Vagina (tissue), 2 donors: Measurements from ENCODE around the gene IQSEC3. TPM values are rescaled to one million over a fixed set of nuclear protein-coding genes. Genes with fewer than 3 reads are reported as not detected.

ENCODE experiments used
- DNase-seq, 2 donors: peaks; one replicate each; pipeline ENCODE4 v3.0.0-alpha.2; 2017; ENCODE audit errors: extremely low spot score in 2 of 2
- H3K27ac ChIP-seq: fragments of 200-600 bp; sonication (generic); one replicate; pipeline ENCODE4 v1.5.1; 2019
- H3K27me3 ChIP-seq: fragments of 200-600 bp; sonication (generic); one replicate; pipeline ENCODE4 v1.5.1; 2019
- H3K36me3 ChIP-seq, 2 donors: fragments of 200-600 bp; sonication (generic); one replicate each; pipeline ENCODE4 v1.5.1; 2017 to 2019
- H3K4me1 ChIP-seq: fragments of 200-600 bp; sonication (generic); one replicate; pipeline ENCODE4 v1.5.1; 2019
- H3K4me3 ChIP-seq, 2 donors: fragments of 200-600 bp; sonication (generic); 1 replicate in 1 of 2; 2 replicates in 1 of 2; pipeline ENCODE4 v1.5.1; 2016 to 2019
- H3K9me3 ChIP-seq: fragments of 200-600 bp; sonication (generic); one replicate; pipeline ENCODE4 v1.5.1; 2019
- POLR2A ChIP-seq, 2 donors: fragments of 450-650 bp; IDR thresholded peaks; one replicate each; pipeline ENCODE4 v1.6.1; 2017; ENCODE audit warnings: antibody characterized with exemption in 2 of 2, mild to moderate bottlenecking in 2 of 2, moderate library complexity in 2 of 2
- POLR2AphosphoS5 ChIP-seq, 2 donors: sonication (generic); formaldehyde crosslinking; IDR thresholded peaks; one replicate each; pipeline ENCODE4 v1.9.0; 2017; ENCODE audit warnings: antibody characterized with exemption in 2 of 2, mild to moderate bottlenecking in 2 of 2, low read depth in 1 of 2; ENCODE audit not compliant: insufficient read depth in 1 of 2
- intact Hi-C: fragments of 100-400 bp; cut with DNase I; formaldehyde crosslinking; loops from one replicate; pipeline ENCODE4 v1.15.1; 2023
- total RNA-seq: library from RNA; depleted of rRNA; stranded (reverse); fragments of >200 nt; gene quantifications from one replicate; pipeline ENCODE4 v1.2.3, GENCODE V29; 2016
- TF ChIP-seq, protein P1 (sequence below), 3 experiments: fragments of 450-650 bp in 2 of 3; fragments of 200-600 bp in 1 of 3; sonication (generic) in 1 of 3; IDR thresholded peaks; one replicate each; pipeline ENCODE4 v1.5.1; 2017 to 2019; ENCODE audit warnings: antibody characterized with exemption in 3 of 3, mild to moderate bottlenecking in 2 of 3, moderate library complexity in 2 of 3

Gene IQSEC3
- total RNA-seq, 1 donor from 2014 or later: 1.7 TPM

DNA sequence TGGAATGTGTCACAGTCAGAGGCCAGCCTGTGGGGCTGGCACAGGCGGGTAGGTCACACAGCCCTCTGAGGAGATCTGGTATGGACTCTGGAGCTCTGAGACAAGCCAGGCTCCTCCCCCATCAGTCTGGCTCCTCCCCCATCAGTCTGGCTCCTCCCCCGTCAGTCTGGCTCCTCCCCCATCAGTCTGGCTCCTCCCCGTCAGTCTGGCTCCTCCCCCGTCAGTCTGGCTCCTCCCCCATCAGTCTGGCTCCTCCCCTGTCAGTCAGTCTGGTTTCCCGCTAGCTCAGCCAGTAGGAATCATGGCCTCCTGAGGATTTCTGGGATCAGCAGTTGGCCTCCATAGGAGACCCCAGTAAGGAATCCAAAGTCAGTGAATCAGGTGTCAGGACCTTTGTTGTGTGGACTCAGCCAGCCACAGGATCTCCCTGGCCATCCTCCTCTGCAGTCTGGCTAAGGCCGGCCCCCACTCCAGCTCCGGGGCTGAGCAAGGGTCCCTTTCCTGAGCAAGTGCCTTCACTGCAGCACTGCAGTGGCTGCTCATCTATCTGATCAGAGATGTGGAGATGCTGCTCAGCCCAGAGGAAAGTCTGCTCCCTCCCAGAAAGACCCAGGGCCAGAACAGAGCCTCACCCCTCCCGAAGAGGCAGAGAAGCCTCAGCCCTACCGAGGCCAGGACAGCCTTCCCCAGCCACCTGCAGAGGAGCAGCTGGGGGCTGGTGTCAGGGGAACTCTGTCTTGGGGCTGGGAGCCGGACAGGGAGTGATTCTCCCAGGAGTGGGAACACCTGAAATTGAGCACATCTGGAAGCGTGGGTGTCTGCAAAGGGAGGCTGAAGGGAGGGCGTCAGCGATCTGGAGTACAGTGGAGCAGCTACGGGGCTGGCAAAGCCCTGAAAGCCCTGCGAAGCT is 35.7 kb downstream of the IQSEC3 start:
- peaks cover 12% of the 10 kb centered on the region for H3K4me1 ChIP-seq
- no peaks in the 10 kb centered on the region for H3K27me3 ChIP-seq
- intact Hi-C loops: no loop called here
- TF ChIP-seq POLR2AphosphoS5 (IDR thresholded peaks at IDR 0.05; ENCODE audit: insufficient read depth in 1 of 2, low read depth in 1 of 2): no peak
- TF ChIP-seq, protein P1, sequence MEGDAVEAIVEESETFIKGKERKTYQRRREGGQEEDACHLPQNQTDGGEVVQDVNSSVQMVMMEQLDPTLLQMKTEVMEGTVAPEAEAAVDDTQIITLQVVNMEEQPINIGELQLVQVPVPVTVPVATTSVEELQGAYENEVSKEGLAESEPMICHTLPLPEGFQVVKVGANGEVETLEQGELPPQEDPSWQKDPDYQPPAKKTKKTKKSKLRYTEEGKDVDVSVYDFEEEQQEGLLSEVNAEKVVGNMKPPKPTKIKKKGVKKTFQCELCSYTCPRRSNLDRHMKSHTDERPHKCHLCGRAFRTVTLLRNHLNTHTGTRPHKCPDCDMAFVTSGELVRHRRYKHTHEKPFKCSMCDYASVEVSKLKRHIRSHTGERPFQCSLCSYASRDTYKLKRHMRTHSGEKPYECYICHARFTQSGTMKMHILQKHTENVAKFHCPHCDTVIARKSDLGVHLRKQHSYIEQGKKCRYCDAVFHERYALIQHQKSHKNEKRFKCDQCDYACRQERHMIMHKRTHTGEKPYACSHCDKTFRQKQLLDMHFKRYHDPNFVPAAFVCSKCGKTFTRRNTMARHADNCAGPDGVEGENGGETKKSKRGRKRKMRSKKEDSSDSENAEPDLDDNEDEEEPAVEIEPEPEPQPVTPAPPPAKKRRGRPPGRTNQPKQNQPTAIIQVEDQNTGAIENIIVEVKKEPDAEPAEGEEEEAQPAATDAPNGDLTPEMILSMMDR (IDR thresholded peaks at IDR 0.05): no peak
- TF ChIP-seq POLR2A (IDR thresholded peaks at IDR 0.05): no peak
- no peaks in the 10 kb centered on the region for H3K36me3 ChIP-seq
- H3K9me3 ChIP-seq: no peaks in the 10 kb centered on the region
- DNase-seq: no peak
- H3K27ac ChIP-seq: no peak overlapping the region
- no peak overlapping the region for H3K4me3 ChIP-seq

DNA sequence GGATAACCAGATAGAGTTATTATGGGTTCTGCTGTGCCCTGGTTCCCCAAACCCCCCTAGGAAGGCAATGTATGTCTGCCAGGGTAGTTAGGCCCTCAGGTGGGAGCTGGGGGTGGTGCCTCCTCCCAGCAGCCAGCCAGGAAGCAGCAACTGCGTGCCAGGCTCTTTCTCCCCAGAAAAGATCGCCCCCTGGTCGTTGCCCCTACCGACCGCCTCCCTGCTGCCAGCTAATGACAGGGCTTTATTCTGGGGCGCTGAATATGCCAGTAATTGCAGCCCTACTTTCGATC is 36.3 kb downstream of the IQSEC3 start:
- no peak overlapping the region for H3K27ac ChIP-seq
- no peaks in the 10 kb centered on the region for H3K27me3 ChIP-seq
- H3K4me3 ChIP-seq: no peak overlapping the region
- H3K4me1 ChIP-seq: peaks cover 12% of the 10 kb centered on the region
- H3K36me3 ChIP-seq: no peaks in the 10 kb centered on the region
- intact Hi-C loops: no loop called here
- H3K9me3 ChIP-seq: no peaks in the 10 kb centered on the region
- TF ChIP-seq POLR2A (IDR thresholded peaks at IDR 0.05) (no peak), POLR2AphosphoS5 (IDR thresholded peaks at IDR 0.05; ENCODE audit: insufficient read depth in 1 of 2, low read depth in 1 of 2) (no peak)
- TF ChIP-seq, protein P1 (IDR thresholded peaks at IDR 0.05): no peak
- no peak for DNase-seq

DNA sequence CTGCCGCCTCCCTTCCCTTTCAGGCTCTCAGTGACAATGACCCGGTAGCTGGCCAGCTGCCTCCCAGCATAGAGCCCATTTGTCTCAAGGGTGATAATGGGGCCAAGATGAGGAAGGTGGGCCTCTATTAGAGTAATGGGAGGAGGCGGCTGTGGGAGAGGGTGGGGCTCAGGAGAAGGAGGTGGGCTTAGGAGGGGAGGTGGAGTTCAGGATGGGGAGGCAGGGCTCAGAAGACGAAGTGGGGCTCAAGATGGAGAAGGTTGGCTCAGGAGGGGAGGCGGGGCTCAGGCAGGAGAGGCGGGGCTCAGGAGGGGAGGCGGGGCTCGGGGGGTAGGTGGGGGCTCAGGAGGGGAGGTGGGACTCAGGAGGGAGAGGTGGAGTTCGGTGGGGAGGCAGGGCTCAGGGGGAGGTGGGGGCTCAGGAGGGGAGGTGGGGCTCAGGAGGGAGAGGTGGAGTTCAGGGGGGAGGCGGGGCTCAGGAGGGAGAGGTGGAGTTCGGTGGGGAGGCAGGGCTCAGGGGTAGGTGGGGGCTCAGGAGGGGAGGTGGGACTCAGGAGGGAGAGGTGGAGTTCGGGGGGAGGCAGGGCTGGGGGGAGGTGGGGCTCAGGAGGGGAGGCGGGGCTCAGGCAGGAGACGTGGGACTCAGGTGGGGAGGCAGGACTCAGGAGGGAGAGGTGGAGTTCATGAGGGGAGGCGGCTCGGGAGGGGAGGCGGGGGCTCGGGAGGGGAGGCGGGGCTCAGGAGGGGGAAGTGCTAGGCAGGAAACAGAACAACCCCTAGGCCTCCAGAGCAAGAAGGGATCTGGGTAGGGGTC is 36.8 kb downstream of the IQSEC3 start:
- peaks cover 12% of the 10 kb centered on the region for H3K4me1 ChIP-seq
- H3K36me3 ChIP-seq: no peaks in the 10 kb centered on the region
- intact Hi-C loops: no loop called here
- no peak overlapping the region for H3K4me3 ChIP-seq
- H3K27me3 ChIP-seq: no peaks in the 10 kb centered on the region
- no peak overlapping the region for H3K27ac ChIP-seq
- H3K9me3 ChIP-seq: no peaks in the 10 kb centered on the region
- TF ChIP-seq, protein P1 (IDR thresholded peaks at IDR 0.05): no peak
- TF ChIP-seq POLR2AphosphoS5 (IDR thresholded peaks at IDR 0.05; ENCODE audit: insufficient read depth in 1 of 2, low read depth in 1 of 2): no peak
- no peak for DNase-seq

DNA sequence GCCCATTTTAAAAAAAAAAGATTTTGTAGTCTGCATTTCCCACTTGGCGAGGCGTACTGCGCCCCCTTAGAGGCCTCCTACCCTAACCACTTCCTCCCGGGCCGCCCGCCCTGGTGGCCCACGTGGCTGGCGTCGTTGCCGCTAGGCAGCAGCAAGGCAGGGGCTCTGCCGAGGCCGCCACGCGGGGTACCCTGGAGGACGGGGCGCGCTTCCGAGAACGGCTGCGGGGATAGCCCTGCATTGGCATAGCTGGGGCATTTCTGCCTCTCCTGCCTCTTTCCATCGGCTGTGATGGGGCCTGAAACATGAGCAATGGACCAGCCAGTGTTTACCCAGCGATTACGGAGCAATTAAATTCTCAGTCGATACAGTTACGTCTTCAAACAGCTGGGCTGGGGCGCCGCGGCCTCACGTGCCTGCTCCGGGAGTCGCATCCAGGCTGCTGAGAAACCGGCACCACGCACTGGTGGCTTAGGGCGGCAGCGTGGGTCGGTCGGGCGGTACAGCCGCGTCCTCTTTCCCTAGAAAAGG is 38.0 kb downstream of the IQSEC3 start:
- no peak for DNase-seq
- intact Hi-C loops: no loop called here
- Histone ChIP-seq H3K27ac (no peak overlapping the region), H3K27me3 (no peaks in the 10 kb centered on the region), H3K4me3 (no peak overlapping the region), H3K36me3 (no peaks in the 10 kb centered on the region), H3K9me3 (no peaks in the 10 kb centered on the region), H3K4me1 (no peaks in the 10 kb centered on the region)
- TF ChIP-seq POLR2A (IDR thresholded peaks at IDR 0.05) (no peak), POLR2AphosphoS5 (IDR thresholded peaks at IDR 0.05; ENCODE audit: insufficient read depth in 1 of 2, low read depth in 1 of 2) (no peak)
- TF ChIP-seq, protein P1 (IDR thresholded peaks at IDR 0.05): no peak
